Activated CD4-positive, alpha-beta T cell treated with anti-CD3 and anti-CD28 coated beads, Interleukin-2, amount 10 ng/mL, durations not matched to agents 7 days and 5 days (primary cell): ENCODE results near the gene DHX30. TPM values are rescaled to one million over a fixed set of nuclear protein-coding genes. Genes with fewer than 3 reads are reported as not detected.

Experiments
- CTCF ChIA-PET: fragments of 350-600 bp; sonication (Branson Sonifier 250); formaldehyde crosslinking; loops from one replicate; lab custom pipeline; 2021; ENCODE audit warnings: antibody characterized with exemption; lab: Charles Lee
- POLR2A ChIA-PET: fragments of 350-600 bp; sonication (Branson Sonifier 250); formaldehyde crosslinking; loops from one replicate; lab custom pipeline; 2021; ENCODE audit warnings: antibody characterized with exemption; lab: Charles Lee
- DNase-seq: peaks from one replicate; pipeline ENCODE4 v3.0.0-alpha.2; 2020
- H3K27ac Mint-ChIP-seq: one replicate; pipeline ENCODE4 v1.8.0; 2021; ENCODE audit warnings: mild to moderate bottlenecking, moderate library complexity, mixed read lengths
- H3K27me3 Mint-ChIP-seq: one replicate; pipeline ENCODE4 v1.8.0; 2021; ENCODE audit warnings: mixed read lengths
- H3K36me3 Mint-ChIP-seq: one replicate; pipeline ENCODE4 v1.8.0; 2021; ENCODE audit warnings: low read depth, mixed read lengths
- H3K4me1 Mint-ChIP-seq: one replicate; pipeline ENCODE4 v1.8.0; 2021; ENCODE audit warnings: mixed read lengths
- H3K4me3 Mint-ChIP-seq: one replicate; pipeline ENCODE4 v1.8.0; 2021; ENCODE audit warnings: mild to moderate bottlenecking, moderate library complexity, mixed read lengths
- H3K9me3 Mint-ChIP-seq: one replicate; pipeline ENCODE4 v1.8.0; 2021; ENCODE audit warnings: mixed read lengths
- microRNA-seq: library from miRNA; unstranded; fragments of <30 nt; microRNA quantifications from one replicate; pipeline ENCODE4 v1.2.0, GENCODE V29; 2021; ENCODE audit warnings: borderline microRNAs expressed, borderline replicate concordance
- total RNA-seq, 2 experiments: library from RNA; stranded (reverse); gene quantifications; one replicate each; pipeline ENCODE4 v1.2.3, GENCODE V29; 2021

Gene DHX30
- total RNA-seq, 2 experiments from 2014 or later, result 73.2 to 77.8 TPM

GRCh38 chr3:47899495-47900108 is 96.7 kb downstream of the DHX30 start:
- POLR2A ChIA-PET, result no interaction called here
- Mint-ChIP-seq H3K36me3 (peaks cover 15% of the 10 kb centered on the region), H3K27ac (no peak overlapping the region), H3K27me3 (no peaks in the 10 kb centered on the region), H3K9me3 (no peaks in the 10 kb centered on the region), H3K4me1 (peaks cover 8% of the 10 kb centered on the region), H3K4me3 (no peak overlapping the region)
- CTCF ChIA-PET, result interaction anchor here (0.6 to 1.2 kb wide), 2 partner anchors 9 to 67 kb away, joined by 3 to 4 read pairs; no protein-coding TSS in a partner anchor
- DNase-seq, result no peak

Small RNA genes lying within 50 kb of the gene (microRNA-seq; reads per million reads assigned to microRNA genes)
- 16.2 reads per million, percentile 46 among the genes with 10 or more reads in this experiment for gene MIR1226

Other genes starting within 250 kb of the DHX30 start
- gene CSPG5, start 224.3 kb upstream of the DHX30 start, total RNA-seq, result under 1 TPM; 0.40 TPM
- gene SMARCC1, start 21.2 kb upstream of the DHX30 start, total RNA-seq, result 100 to 1,000 TPM in 1 of 2 experiments, 10 to 100 TPM in 1; 96.4 to 109 TPM
- gene MAP4, start 213.3 kb downstream of the DHX30 start, total RNA-seq, result 100 to 1,000 TPM; 106 to 110 TPM